ENCODE results near the gene SLC35G4. TPM values are rescaled to one million over a fixed set of nuclear protein-coding genes. Genes with fewer than 3 reads are reported as not detected.
A peak's percentile ranks its signal among the peaks of the same experiment; 100 is the strongest.

The SLC35G4 gene
- total and polyA plus RNA-seq, 2 donors (not counting 1 experiment from before 2014, with no cell fraction given), result not detected

DNA sequence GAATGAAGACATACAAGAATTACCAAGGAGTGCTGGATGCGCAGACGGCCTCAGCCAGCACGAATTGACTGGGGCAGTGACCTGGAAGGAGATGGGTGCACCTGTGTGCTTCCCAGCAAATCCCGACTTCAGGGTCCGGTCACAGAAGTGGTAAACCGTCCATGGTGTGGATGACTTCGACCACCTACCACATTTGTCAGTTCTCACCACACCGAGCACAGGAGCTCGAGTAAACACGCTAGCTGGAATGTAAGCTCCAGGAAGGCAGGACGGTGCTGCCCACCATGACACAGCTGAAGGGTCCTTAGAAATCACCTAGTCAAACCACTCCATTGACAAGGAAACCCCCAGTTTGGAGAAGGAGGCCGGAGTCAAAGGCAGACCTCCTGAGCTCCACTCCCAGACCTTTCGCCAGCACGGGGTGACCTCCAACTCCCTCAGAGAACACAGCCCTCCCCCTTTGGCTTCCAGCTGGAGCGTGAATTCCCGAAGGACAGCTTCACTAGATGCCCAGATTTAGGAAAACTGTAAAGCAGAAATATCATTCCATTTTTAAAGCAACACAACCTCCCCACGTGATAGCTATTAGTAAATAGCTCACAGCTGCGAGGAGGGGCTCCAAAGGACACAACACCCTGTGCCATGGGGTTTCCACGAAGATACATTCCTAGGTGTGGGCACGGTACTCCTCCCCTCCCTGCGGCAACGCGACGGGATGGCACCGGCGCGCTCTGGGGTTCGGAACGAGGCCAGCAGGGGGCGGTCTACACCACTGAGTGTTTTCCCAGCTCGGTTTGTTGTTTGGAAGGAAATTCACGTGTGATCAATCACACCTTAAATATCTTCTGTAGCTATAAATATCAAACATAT is 45.6 kb downstream of the SLC35G4 start:
- H3K4me1 ChIP-seq (ENCODE audit: control insufficient read depth in 2 of 2, insufficient read depth in 2 of 2, low read length in 2 of 2), result peaks cover 0 to 3% of the 10 kb centered on the region in 2 donors
- ATAC-seq (ENCODE audit: low read depth) (no peak), DNase-seq (peak; percentile 44)
- peak overlapping the region; percentile 9 for H3K4me2 ChIP-seq (replicated peaks; ENCODE audit: low read depth, low read length, poor library complexity, severe bottlenecking)
- H3K9ac ChIP-seq (ENCODE audit: low read length), result no peak overlapping the region
- Mint-ChIP-seq H3K27me3 (peaks cover 52% of the 10 kb centered on the region), H3K9me3 (ENCODE audit: insufficient read depth) (peaks cover under 1% of the 10 kb centered on the region), H3K27ac (no peak overlapping the region), H3K4me3 (no peak overlapping the region), H3K4me1 (peaks cover 4% of the 10 kb centered on the region)
- POLR2A ChIA-PET, result no interaction called here
- TF ChIP-seq, protein P1, sequence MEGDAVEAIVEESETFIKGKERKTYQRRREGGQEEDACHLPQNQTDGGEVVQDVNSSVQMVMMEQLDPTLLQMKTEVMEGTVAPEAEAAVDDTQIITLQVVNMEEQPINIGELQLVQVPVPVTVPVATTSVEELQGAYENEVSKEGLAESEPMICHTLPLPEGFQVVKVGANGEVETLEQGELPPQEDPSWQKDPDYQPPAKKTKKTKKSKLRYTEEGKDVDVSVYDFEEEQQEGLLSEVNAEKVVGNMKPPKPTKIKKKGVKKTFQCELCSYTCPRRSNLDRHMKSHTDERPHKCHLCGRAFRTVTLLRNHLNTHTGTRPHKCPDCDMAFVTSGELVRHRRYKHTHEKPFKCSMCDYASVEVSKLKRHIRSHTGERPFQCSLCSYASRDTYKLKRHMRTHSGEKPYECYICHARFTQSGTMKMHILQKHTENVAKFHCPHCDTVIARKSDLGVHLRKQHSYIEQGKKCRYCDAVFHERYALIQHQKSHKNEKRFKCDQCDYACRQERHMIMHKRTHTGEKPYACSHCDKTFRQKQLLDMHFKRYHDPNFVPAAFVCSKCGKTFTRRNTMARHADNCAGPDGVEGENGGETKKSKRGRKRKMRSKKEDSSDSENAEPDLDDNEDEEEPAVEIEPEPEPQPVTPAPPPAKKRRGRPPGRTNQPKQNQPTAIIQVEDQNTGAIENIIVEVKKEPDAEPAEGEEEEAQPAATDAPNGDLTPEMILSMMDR (IDR thresholded peaks at IDR 0.05), result peak; percentile 62
- no peak for TF ChIP-seq EZH2 (IDR thresholded peaks at IDR 0.05; ENCODE audit: borderline replicate concordance, insufficient read depth, low read depth, low read length, poor library complexity, severe bottlenecking)
- intact Hi-C loops (cut with micrococcal nuclease), result loop anchor here (2.0 kb wide), 1 partner anchor 582 kb away; no protein-coding TSS in a partner anchor
- CTCF ChIA-PET, result interaction anchor here (0.7 to 3.4 kb wide), 10 partner anchors 11 to 581 kb away, joined by 3 to 31 read pairs (median 4); no protein-coding TSS in a partner anchor
- no peak overlapping the region for H3K4me3 ChIP-seq (ENCODE audit: control extremely low read depth in 1 of 5, extremely low read depth in 1 of 5, insufficient read depth in 1 of 5, low read depth in 2 of 5, low read length in 4 of 5)
- H3K27me3 ChIP-seq (replicated peaks in 1 of 4; ENCODE audit: control extremely low read depth in 1 of 4, control insufficient read depth in 3 of 4, insufficient read depth in 4 of 4, low read length in 3 of 4), result peaks cover 0 to 16% (median 2%) of the 10 kb centered on the region in 4 experiments
- no peaks in the 10 kb centered on the region for H3K79me2 ChIP-seq (ENCODE audit: control insufficient read depth, insufficient read depth, low read length)
- 54% methylated on average over 22 of the region's 32 CpGs for WGBS (ENCODE audit: insufficient coverage)
- no peaks in the 10 kb centered on the region for H3K9me3 ChIP-seq (ENCODE audit: control extremely low read depth in 1 of 3, control insufficient read depth in 2 of 3, insufficient read depth in 1 of 3, low read length in 2 of 3)
- no peak overlapping the region for H3K27ac ChIP-seq (ENCODE audit: low read length in 2 of 2)
- H3K36me3 ChIP-seq (replicated peaks in 1 of 2; ENCODE audit: control extremely low read depth in 1 of 2, control insufficient read depth in 1 of 2, extremely low read depth in 1 of 2, insufficient read depth in 2 of 2, low read length in 1 of 2), result no peaks in the 10 kb centered on the region
- no peaks in the 10 kb centered on the region for H4K20me1 ChIP-seq (ENCODE audit: control insufficient read depth, insufficient read depth, low read length, poor library complexity, severe bottlenecking)
- H2AFZ ChIP-seq (ENCODE audit: insufficient read depth, low read depth, low read length, poor library complexity, severe bottlenecking), result peak overlapping the region; percentile 33

DNA sequence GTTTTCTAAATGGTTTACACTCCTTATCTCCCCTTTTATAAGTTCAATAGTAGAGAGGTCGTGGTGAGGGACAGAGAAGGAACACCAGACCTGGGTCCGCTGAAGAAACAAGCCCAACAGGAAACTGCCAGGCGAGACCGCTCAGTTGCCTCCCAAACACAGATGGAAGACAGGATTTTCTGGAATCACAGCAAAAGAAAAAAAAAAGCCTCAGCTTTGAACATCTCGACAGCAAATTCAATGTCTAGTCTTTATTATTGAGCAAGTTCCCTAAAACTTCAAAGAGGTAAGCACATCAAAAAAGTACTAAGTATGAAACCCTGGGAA is 46.2 kb downstream of the SLC35G4 start:
- intact Hi-C loops (cut with micrococcal nuclease), result loop anchor here (2.0 kb wide), 1 partner anchor 581 kb away; no protein-coding TSS in a partner anchor
- DNase-seq, result no peak
- ChIA-PET POLR2A (no interaction called here), CTCF (interaction anchor here (0.6 to 3.4 kb wide), 11 partner anchors 10 to 581 kb away, joined by 3 to 31 read pairs (median 4); no protein-coding TSS in a partner anchor)
- no peaks in the 10 kb centered on the region for H3K79me2 ChIP-seq (ENCODE audit: control insufficient read depth, insufficient read depth, low read length)
- H4K20me1 ChIP-seq (ENCODE audit: control insufficient read depth, insufficient read depth, low read length, poor library complexity, severe bottlenecking), result no peaks in the 10 kb centered on the region
- peaks cover 0 to 16% (median 2%) of the 10 kb centered on the region in 4 experiments for H3K27me3 ChIP-seq (replicated peaks in 1 of 4; ENCODE audit: control extremely low read depth in 1 of 4, control insufficient read depth in 3 of 4, insufficient read depth in 4 of 4, low read length in 3 of 4)
- peaks cover 52% of the 10 kb centered on the region for H3K27me3 Mint-ChIP-seq
- ATAC-seq (ENCODE audit: low read depth), result no peak
- no peaks in the 10 kb centered on the region for H3K9me3 Mint-ChIP-seq (ENCODE audit: insufficient read depth)
- no peaks in the 10 kb centered on the region for H3K36me3 ChIP-seq (replicated peaks in 1 of 2; ENCODE audit: control extremely low read depth in 1 of 2, control insufficient read depth in 1 of 2, extremely low read depth in 1 of 2, insufficient read depth in 2 of 2, low read length in 1 of 2)
- 7% methylated on average over 4 of the region's 5 CpGs for WGBS (ENCODE audit: insufficient coverage)
- peaks cover 0 to 3% of the 10 kb centered on the region in 2 donors for H3K4me1 ChIP-seq (ENCODE audit: control insufficient read depth in 2 of 2, insufficient read depth in 2 of 2, low read length in 2 of 2)
- no peak overlapping the region for H3K27ac Mint-ChIP-seq
- no peak overlapping the region for H3K27ac ChIP-seq (ENCODE audit: low read length in 2 of 2)
- H3K9ac ChIP-seq (ENCODE audit: low read length), result no peak overlapping the region
- H3K4me2 ChIP-seq (replicated peaks; ENCODE audit: low read depth, low read length, poor library complexity, severe bottlenecking), result peak overlapping the region; percentile 9
- TF ChIP-seq, protein P1 (IDR thresholded peaks at IDR 0.05), result peak; percentile 5
- TF ChIP-seq EZH2 (IDR thresholded peaks at IDR 0.05; ENCODE audit: borderline replicate concordance, insufficient read depth, low read depth, low read length, poor library complexity, severe bottlenecking), result no peak
- H3K4me3 ChIP-seq (ENCODE audit: control extremely low read depth in 1 of 5, extremely low read depth in 1 of 5, insufficient read depth in 1 of 5, low read depth in 2 of 5, low read length in 4 of 5), result no peak overlapping the region
- H2AFZ ChIP-seq (ENCODE audit: insufficient read depth, low read depth, low read length, poor library complexity, severe bottlenecking), result peak overlapping the region; percentile 33
- H3K4me3 Mint-ChIP-seq, result no peak overlapping the region
- peaks cover 4% of the 10 kb centered on the region for H3K4me1 Mint-ChIP-seq
- H3K9me3 ChIP-seq (ENCODE audit: control extremely low read depth in 1 of 3, control insufficient read depth in 2 of 3, insufficient read depth in 1 of 3, low read length in 2 of 3), result no peaks in the 10 kb centered on the region

Measured in B cell (primary cell).